ENCODE measurements around the gene AFG1L. TPM values are rescaled to one million over a fixed set of nuclear protein-coding genes. Genes with fewer than 3 reads are reported as not detected.

AFG1L gene
- total RNA-seq, 1 donor from 2014 or later, result 3.7 TPM

DNA sequence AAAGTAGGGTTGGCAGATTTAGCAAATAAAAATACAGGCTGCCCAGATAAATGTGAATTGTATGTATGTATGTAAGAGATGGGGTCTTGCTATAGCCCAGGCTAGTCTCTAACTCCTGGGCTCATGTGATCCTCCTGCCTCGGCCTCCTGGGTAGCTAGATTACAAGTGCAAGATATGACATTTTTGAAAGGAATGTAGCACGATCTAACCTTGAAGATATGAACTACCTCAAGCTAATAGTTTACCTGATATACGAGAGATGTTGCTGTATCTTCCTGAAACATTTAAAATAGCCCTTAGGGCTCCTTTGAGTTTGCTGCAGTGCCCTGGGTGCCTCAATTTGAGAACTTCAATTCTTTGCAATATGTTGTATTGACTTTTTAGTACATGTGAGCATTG, 42.1 kb downstream of the AFG1L start:
- Histone ChIP-seq H3K4me1 (no peaks in the 10 kb centered on the region), H3K9me3 (no peaks in the 10 kb centered on the region), H3K27ac (no peak overlapping the region), H3K27me3 (no peaks in the 10 kb centered on the region), H3K36me3 (no peaks in the 10 kb centered on the region), H3K4me3 (no peak overlapping the region)
- intact Hi-C loops (cut with DNase I), result no loop called here
- TF ChIP-seq, protein P1, sequence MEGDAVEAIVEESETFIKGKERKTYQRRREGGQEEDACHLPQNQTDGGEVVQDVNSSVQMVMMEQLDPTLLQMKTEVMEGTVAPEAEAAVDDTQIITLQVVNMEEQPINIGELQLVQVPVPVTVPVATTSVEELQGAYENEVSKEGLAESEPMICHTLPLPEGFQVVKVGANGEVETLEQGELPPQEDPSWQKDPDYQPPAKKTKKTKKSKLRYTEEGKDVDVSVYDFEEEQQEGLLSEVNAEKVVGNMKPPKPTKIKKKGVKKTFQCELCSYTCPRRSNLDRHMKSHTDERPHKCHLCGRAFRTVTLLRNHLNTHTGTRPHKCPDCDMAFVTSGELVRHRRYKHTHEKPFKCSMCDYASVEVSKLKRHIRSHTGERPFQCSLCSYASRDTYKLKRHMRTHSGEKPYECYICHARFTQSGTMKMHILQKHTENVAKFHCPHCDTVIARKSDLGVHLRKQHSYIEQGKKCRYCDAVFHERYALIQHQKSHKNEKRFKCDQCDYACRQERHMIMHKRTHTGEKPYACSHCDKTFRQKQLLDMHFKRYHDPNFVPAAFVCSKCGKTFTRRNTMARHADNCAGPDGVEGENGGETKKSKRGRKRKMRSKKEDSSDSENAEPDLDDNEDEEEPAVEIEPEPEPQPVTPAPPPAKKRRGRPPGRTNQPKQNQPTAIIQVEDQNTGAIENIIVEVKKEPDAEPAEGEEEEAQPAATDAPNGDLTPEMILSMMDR (IDR thresholded peaks at IDR 0.05), result no peak
- TF ChIP-seq POLR2AphosphoS5 (IDR thresholded peaks at IDR 0.05; ENCODE audit: insufficient read depth in 1 of 2, low read depth in 1 of 2), result no peak
- TF ChIP-seq POLR2A (IDR thresholded peaks at IDR 0.05), result no peak
- DNase-seq (ENCODE audit: extremely low spot score in 2 of 2), result no peak

DNA sequence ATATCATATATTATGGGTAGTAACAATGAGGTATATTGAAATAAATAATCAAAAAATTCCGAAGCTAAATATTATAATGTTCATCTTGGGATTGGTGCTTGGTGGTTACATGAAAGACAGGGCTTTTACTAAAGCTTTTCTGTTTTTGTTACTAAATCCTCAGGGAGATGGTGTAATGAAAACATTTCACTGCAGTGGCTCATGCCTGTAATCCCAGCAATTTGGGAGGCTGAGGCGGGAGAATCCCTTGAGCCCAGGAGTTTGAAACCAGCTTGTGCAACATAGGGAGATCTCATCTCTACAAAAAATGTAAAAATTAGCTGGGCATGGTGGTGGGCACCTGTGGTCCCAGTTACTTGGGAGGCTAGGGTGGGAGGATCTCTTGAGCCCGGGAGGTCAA, 42.9 kb downstream of the AFG1L start:
- intact Hi-C loops (cut with DNase I), result no loop called here
- DNase-seq (ENCODE audit: extremely low spot score in 2 of 2), result no peak
- Histone ChIP-seq H3K4me1 (no peaks in the 10 kb centered on the region), H3K4me3 (no peak overlapping the region), H3K36me3 (no peaks in the 10 kb centered on the region), H3K27me3 (no peaks in the 10 kb centered on the region), H3K9me3 (no peaks in the 10 kb centered on the region), H3K27ac (no peak overlapping the region)
- TF ChIP-seq, protein P1 (IDR thresholded peaks at IDR 0.05), result no peak
- TF ChIP-seq POLR2A (IDR thresholded peaks at IDR 0.05) (no peak), POLR2AphosphoS5 (IDR thresholded peaks at IDR 0.05; ENCODE audit: insufficient read depth in 1 of 2, low read depth in 1 of 2) (no peak)

DNA sequence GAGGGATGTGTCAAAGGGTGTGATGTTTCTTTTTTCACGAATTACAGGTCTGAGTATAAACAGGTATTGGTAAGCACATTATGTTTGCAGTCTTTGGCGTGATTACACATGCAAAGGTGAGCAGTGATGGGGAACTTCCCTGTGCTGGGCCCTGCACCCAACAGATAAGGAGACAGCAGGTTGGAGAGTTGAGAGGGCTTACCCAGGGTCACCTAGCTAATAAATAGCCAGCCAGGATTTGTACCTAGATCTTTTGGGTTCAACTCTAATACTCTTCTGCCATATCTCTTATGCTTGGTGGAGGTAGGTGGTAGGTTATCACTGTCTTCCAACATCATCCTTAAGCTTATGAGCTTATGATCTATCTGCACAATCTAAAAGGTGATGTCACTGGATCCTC, 46.5 kb downstream of the AFG1L start:
- intact Hi-C loops (cut with DNase I), result no loop called here
- no peak for TF ChIP-seq POLR2A (IDR thresholded peaks at IDR 0.05)
- TF ChIP-seq, protein P1 (IDR thresholded peaks at IDR 0.05), result no peak
- no peak for TF ChIP-seq POLR2AphosphoS5 (IDR thresholded peaks at IDR 0.05; ENCODE audit: insufficient read depth in 1 of 2, low read depth in 1 of 2)
- H3K36me3 ChIP-seq, result no peaks in the 10 kb centered on the region

DNA sequence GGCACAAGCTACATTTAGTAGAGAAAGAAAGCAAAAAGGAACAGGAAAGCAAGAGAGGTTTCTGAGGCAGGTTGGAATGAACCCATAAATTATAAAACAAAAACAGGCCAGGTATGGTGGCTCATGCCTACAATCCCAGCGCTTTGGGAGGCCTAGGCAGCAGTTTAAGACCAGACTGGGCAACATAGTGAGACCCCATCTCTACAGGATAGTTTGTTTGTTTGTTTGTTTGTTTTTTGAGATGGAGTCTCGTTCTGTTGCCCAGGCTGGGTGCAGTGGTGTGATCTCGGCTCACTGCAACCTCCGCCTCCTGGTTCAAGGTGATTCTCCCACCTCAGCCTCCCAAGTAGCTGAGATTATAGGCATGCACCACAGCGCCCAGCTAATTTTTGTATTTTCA, 49.0 kb downstream of the AFG1L start:
- intact Hi-C loops (cut with DNase I), result no loop called here

More for the DNA sequence above, 46.5 kb downstream of the AFG1L start:
- Histone ChIP-seq H3K4me3 (no peak overlapping the region), H3K27me3 (no peaks in the 10 kb centered on the region), H3K4me1 (no peaks in the 10 kb centered on the region), H3K27ac (no peak overlapping the region), H3K9me3 (no peaks in the 10 kb centered on the region)
- DNase-seq (ENCODE audit: extremely low spot score in 2 of 2), result no peak

DNA sequence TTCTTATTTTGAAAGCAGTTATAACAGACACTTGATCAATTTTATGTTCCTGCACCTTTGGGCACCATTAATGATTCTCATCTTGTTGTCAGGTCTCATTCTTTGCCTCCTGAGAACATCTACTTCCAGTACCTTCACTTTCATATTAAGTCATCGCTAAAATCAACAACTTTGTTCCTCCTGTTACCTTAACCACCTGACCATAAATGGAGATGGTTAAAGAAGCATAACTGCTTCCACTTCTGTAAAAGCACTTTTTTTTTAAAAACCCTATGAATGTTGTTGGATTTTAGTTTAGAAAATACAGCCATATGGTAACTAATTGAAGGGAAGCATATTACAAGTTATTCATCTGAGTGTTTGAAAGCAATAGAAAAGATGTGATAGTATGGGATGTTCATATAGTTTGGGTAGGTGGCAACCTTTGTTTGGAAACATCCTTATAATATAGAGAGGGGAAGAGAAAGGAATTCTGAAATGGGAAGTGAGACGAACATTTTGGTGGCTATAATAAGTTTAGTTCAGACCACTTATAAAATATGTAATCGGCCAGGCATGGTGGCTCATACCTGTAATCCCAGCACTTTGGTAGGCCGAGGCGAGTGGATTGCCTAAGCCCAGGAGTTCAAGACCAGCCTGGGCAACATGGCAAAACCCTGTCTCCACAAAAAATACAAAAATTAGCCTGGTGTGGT, 53.9 kb downstream of the AFG1L start:
- Histone ChIP-seq H3K27me3 (no peaks in the 10 kb centered on the region), H3K36me3 (no peaks in the 10 kb centered on the region), H3K9me3 (no peaks in the 10 kb centered on the region), H3K4me3 (no peak overlapping the region), H3K27ac (no peak overlapping the region), H3K4me1 (no peaks in the 10 kb centered on the region)
- TF ChIP-seq POLR2AphosphoS5 (IDR thresholded peaks at IDR 0.05; ENCODE audit: insufficient read depth in 1 of 2, low read depth in 1 of 2) (no peak), POLR2A (IDR thresholded peaks at IDR 0.05) (no peak)
- TF ChIP-seq, protein P1 (IDR thresholded peaks at IDR 0.05), result no peak
- intact Hi-C loops (cut with DNase I), result no loop called here
- DNase-seq (ENCODE audit: extremely low spot score in 2 of 2), result no peak

More for the DNA sequence above, 49.0 kb downstream of the AFG1L start:
- Histone ChIP-seq H3K9me3 (no peaks in the 10 kb centered on the region), H3K36me3 (no peaks in the 10 kb centered on the region), H3K27me3 (no peaks in the 10 kb centered on the region), H3K4me3 (no peak overlapping the region), H3K4me1 (no peaks in the 10 kb centered on the region), H3K27ac (no peak overlapping the region)
- TF ChIP-seq, protein P1 (IDR thresholded peaks at IDR 0.05), result no peak
- TF ChIP-seq POLR2A (IDR thresholded peaks at IDR 0.05) (no peak), POLR2AphosphoS5 (IDR thresholded peaks at IDR 0.05; ENCODE audit: insufficient read depth in 1 of 2, low read depth in 1 of 2) (no peak)
- no peak for DNase-seq (ENCODE audit: extremely low spot score in 2 of 2)
